OCI-LY3 (cell line): ENCODE data around the gene HHATL.

Experiments
- CTCF ChIP-seq: fragments of 200-600, 300-600 bp; sonication (generic); IDR thresholded peaks from 2 replicates; pipeline ENCODE4 v1.5.1; 2014; ENCODE audit warnings: antibody characterized with exemption, low read length, low read depth
- EZH2phosphoT487 ChIP-seq: fragments of 200-600 bp; shearing (Covaris generic); IDR thresholded peaks from 2 replicates; pipeline ENCODE4 v1.6.1; 2018; ENCODE audit warnings: antibody characterized with exemption, mixed run types, low read depth

- TF ChIP-seq CTCF (no peak), EZH2phosphoT487 (no peak)
These were observed 1.7 kb upstream of the HHATL start for GRCh38 chr3:42704136-42704841.
